ELF-1 (cell line): Measurements from ENCODE around the gene ZNF121.
A peak's percentile ranks its signal among the peaks of the same experiment; 100 is the strongest.
"Not testable (repeated sequence)": the region's sequence is repeated elsewhere in the genome, so short reads cannot be mapped to it uniquely, and the experiment has no call there.

Source experiments
- DNase-seq: peaks from one replicate; pipeline ENCODE4 v3.0.0-alpha.2; 2016; ENCODE audit warnings: low read depth, low spot score

Gene ZNF121

GRCh38 chr19:9584073-9584833 lies at the start of gene ZNF121:
ZNF121 (minus strand) TSS chr19:9584504; CDS start chr19:9568097, 16,407 bp downstream.
- peak; percentile 95 for DNase-seq

- DNase-seq, result no peak
These were observed 43.6 kb upstream of the ZNF121 start for GRCh38 chr19:9627856-9628255.

GRCh38 chr19:9622531-9622930 lies 38.2 kb upstream of the ZNF121 start:
- DNase-seq, result no peak

- peak; percentile 91 for DNase-seq
These were observed 37.1 kb upstream of the ZNF121 start, which contains the start of gene ZNF561 for GRCh38 chr19:9621156-9622037. ZNF561 (minus strand) TSS chr19:9621232; CDS start chr19:9619456, 1,776 bp downstream.

GRCh38 chr19:9620842-9621155 lies 36.5 kb upstream of the ZNF121 start:
- DNase-seq, result no peak

- no peak for DNase-seq
These were observed 31.5 kb upstream of the ZNF121 start for GRCh38 chr19:9615844-9616243.

GRCh38 chr19:9610484-9611113 lies 26.3 kb upstream of the ZNF121 start:
- DNase-seq, result no peak

- no peak for DNase-seq
These were observed 24.6 kb upstream of the ZNF121 start for GRCh38 chr19:9608912-9609311.

GRCh38 chr19:9597027-9597426 lies 12.7 kb upstream of the ZNF121 start:
- DNase-seq, result no peak

GRCh38 chr19:9586764-9587163 lies 2.5 kb upstream of the ZNF121 start:
- DNase-seq, result peak; percentile 79

GRCh38 chr19:9582081-9582725 lies 2.1 kb downstream of the ZNF121 start:
- DNase-seq, result peak; percentile 31

- DNase-seq, result no peak
These were observed 3.6 kb downstream of the ZNF121 start for GRCh38 chr19:9580728-9581127.

- no peak for DNase-seq
These were observed 14.0 kb downstream of the ZNF121 start for GRCh38 chr19:9570255-9570654.

- DNase-seq, result no peak
These were observed 17.6 kb downstream of the ZNF121 start for GRCh38 chr19:9566729-9567128.

GRCh38 chr19:9565900-9566705 lies 18.2 kb downstream of the ZNF121 start:
- DNase-seq, result no peak

GRCh38 chr19:9552536-9553274 lies 31.6 kb downstream of the ZNF121 start:
- DNase-seq, result no peak

GRCh38 chr19:9547870-9548269 lies 36.4 kb downstream of the ZNF121 start:
- DNase-seq, result no peak

- not testable (repeated sequence) for DNase-seq
These were observed 43.0 kb downstream of the ZNF121 start for GRCh38 chr19:9541281-9541680.

GRCh38 chr19:9539921-9540320 lies 44.4 kb downstream of the ZNF121 start:
- not testable (repeated sequence) for DNase-seq

- DNase-seq, result peak; percentile 6
These were observed 45.1 kb downstream of the ZNF121 start for GRCh38 chr19:9539201-9539600.
